ENCODE data around the gene PDGFRB.
A peak's percentile ranks its signal among the peaks of the same experiment; 100 is the strongest.

The PDGFRB gene

GRCh38 chr5:150139334-150139733, 16.3 kb downstream of the PDGFRB start:
- H3K4me1 ChIP-seq = peaks cover 11 to 99% (median 96%) of the 10 kb centered on the region in 4 donors
- intact Hi-C loops (cut with DNase I; ENCODE audit: low total_unique reads) = no loop called here
- DNase-seq = no peak

DNA sequence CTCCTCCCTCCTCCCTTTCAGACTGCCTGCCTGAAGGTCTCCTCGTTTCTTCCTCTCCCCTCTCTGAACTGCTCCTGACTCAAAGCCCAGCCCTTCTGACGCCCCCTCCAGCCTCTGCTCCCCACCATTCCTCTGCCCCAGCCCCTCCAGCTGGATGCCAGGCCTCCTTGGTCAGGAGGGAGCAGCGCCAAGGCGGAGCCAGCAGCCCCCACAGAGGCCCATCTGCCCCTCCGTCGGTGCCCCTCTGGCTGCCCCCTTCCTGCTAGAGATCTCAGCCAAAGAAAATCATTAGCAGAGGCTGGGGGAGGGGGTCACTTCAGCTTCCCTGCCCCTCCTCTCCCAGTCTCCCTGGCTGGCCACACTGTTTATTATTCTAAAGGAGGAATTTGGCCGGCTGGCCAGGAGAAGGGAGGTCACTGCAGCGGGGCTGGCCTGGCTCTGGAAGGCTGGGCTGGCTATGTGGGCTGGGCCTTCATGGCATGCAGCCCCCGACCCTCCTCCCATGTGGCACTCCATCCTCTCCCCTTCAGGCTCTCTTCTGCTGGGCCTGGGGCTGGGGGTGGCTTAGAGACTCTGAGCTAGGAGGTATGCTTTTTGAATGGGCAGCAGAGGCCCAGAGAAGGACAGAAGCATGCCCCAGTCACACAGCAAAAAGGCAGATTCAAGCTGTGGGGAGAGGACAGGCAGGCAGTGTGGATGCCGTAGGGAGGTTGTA, 16.9 kb downstream of the PDGFRB start:
- intact Hi-C loops (cut with DNase I; ENCODE audit: low total_unique reads) = no loop called here
- no peaks in the 10 kb centered on the region for H3K27me3 ChIP-seq
- H3K4me3 ChIP-seq = peak overlapping the region; percentile 11 to 37
- H3K36me3 ChIP-seq = peaks cover 32 to 38% (median 34%) of the 10 kb centered on the region in 3 donors
- H3K9me3 ChIP-seq = no peaks in the 10 kb centered on the region
- DNase-seq = peak; percentile 87 to 95
- TF ChIP-seq, protein P1, sequence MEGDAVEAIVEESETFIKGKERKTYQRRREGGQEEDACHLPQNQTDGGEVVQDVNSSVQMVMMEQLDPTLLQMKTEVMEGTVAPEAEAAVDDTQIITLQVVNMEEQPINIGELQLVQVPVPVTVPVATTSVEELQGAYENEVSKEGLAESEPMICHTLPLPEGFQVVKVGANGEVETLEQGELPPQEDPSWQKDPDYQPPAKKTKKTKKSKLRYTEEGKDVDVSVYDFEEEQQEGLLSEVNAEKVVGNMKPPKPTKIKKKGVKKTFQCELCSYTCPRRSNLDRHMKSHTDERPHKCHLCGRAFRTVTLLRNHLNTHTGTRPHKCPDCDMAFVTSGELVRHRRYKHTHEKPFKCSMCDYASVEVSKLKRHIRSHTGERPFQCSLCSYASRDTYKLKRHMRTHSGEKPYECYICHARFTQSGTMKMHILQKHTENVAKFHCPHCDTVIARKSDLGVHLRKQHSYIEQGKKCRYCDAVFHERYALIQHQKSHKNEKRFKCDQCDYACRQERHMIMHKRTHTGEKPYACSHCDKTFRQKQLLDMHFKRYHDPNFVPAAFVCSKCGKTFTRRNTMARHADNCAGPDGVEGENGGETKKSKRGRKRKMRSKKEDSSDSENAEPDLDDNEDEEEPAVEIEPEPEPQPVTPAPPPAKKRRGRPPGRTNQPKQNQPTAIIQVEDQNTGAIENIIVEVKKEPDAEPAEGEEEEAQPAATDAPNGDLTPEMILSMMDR (IDR thresholded peaks at IDR 0.05) = no peak
- peaks cover 11 to 99% (median 96%) of the 10 kb centered on the region in 4 donors for H3K4me1 ChIP-seq
- peak overlapping the region; percentile 89 to 98 for H3K27ac ChIP-seq

More at GRCh38 chr5:150139334-150139733, 16.3 kb downstream of the PDGFRB start:
- Histone ChIP-seq H3K27me3 (no peaks in the 10 kb centered on the region), H3K27ac (peak overlapping the region; percentile 89 to 98), H3K36me3 (peaks cover 26 to 31% (median 27%) of the 10 kb centered on the region in 3 donors), H3K4me3 (peak overlapping the region in 1 of 2 donors; percentile 37), H3K9me3 (no peaks in the 10 kb centered on the region)
- TF ChIP-seq, protein P1 (IDR thresholded peaks at IDR 0.05) = no peak

GRCh38 chr5:150137997-150138396, 17.6 kb downstream of the PDGFRB start:
- TF ChIP-seq, protein P1 (IDR thresholded peaks at IDR 0.05) = no peak
- H3K36me3 ChIP-seq = peaks cover 38 to 42% (median 40%) of the 10 kb centered on the region in 3 donors
- H3K9me3 ChIP-seq = no peaks in the 10 kb centered on the region
- DNase-seq = peak; percentile 70 to 88
- peak overlapping the region; percentile 89 to 98 for H3K27ac ChIP-seq
- intact Hi-C loops (cut with DNase I; ENCODE audit: low total_unique reads) = no loop called here
- H3K4me1 ChIP-seq = peaks cover 11 to 100% (median 96%) of the 10 kb centered on the region in 4 donors
- no peaks in the 10 kb centered on the region for H3K27me3 ChIP-seq
- peak overlapping the region; percentile 11 to 37 for H3K4me3 ChIP-seq

GRCh38 chr5:150137168-150137957, 18.3 kb downstream of the PDGFRB start:
- TF ChIP-seq, protein P1 (IDR thresholded peaks at IDR 0.05) = no peak
- H3K4me3 ChIP-seq = peak overlapping the region in 1 of 2 donors; percentile 37
- peaks cover 11 to 100% (median 99%) of the 10 kb centered on the region in 4 donors for H3K4me1 ChIP-seq
- no peak for DNase-seq
- H3K27me3 ChIP-seq = no peaks in the 10 kb centered on the region
- H3K36me3 ChIP-seq = peaks cover 43 to 48% (median 45%) of the 10 kb centered on the region in 3 donors
- H3K27ac ChIP-seq = peak overlapping the region; percentile 89 to 98
- intact Hi-C loops (cut with DNase I; ENCODE audit: low total_unique reads) = no loop called here
- H3K9me3 ChIP-seq = no peaks in the 10 kb centered on the region

GRCh38 chr5:150136305-150137167, 19.1 kb downstream of the PDGFRB start:
- peak overlapping the region; percentile 89 to 98 for H3K27ac ChIP-seq
- H3K4me1 ChIP-seq = peaks cover 11 to 100% (median 99%) of the 10 kb centered on the region in 4 donors
- no peaks in the 10 kb centered on the region for H3K9me3 ChIP-seq
- H3K36me3 ChIP-seq = peaks cover 48 to 52% (median 52%) of the 10 kb centered on the region in 3 donors
- TF ChIP-seq, protein P1 (IDR thresholded peaks at IDR 0.05) = no peak
- intact Hi-C loops (cut with DNase I; ENCODE audit: low total_unique reads) = no loop called here
- H3K4me3 ChIP-seq = peak overlapping the region in 1 of 2 donors; percentile 19
- DNase-seq = no peak
- no peaks in the 10 kb centered on the region for H3K27me3 ChIP-seq
